ENCODE measurements around the gene BLOC1S1. TPM values are rescaled to one million over a fixed set of nuclear protein-coding genes. Genes with fewer than 3 reads are reported as not detected.

BLOC1S1 gene
- total and polyA plus RNA-seq, 3 donors from 2014 or later, result 108 to 145 (median 110) TPM

GRCh38 chr12:55704824-55705718, 10.8 kb upstream of the BLOC1S1 start:
- TF ChIP-seq, protein P1, sequence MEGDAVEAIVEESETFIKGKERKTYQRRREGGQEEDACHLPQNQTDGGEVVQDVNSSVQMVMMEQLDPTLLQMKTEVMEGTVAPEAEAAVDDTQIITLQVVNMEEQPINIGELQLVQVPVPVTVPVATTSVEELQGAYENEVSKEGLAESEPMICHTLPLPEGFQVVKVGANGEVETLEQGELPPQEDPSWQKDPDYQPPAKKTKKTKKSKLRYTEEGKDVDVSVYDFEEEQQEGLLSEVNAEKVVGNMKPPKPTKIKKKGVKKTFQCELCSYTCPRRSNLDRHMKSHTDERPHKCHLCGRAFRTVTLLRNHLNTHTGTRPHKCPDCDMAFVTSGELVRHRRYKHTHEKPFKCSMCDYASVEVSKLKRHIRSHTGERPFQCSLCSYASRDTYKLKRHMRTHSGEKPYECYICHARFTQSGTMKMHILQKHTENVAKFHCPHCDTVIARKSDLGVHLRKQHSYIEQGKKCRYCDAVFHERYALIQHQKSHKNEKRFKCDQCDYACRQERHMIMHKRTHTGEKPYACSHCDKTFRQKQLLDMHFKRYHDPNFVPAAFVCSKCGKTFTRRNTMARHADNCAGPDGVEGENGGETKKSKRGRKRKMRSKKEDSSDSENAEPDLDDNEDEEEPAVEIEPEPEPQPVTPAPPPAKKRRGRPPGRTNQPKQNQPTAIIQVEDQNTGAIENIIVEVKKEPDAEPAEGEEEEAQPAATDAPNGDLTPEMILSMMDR (IDR thresholded peaks at IDR 0.05), result no peak
- no peak for TF ChIP-seq POLR2A (IDR thresholded peaks at IDR 0.05)
- no peak for DNase-seq
- peaks cover 14% of the 10 kb centered on the region for H3K4me1 ChIP-seq
- WGBS, 2 donors, result 67 to 82% methylated on average over 9 of the region's 9 CpGs
- H3K4me3 ChIP-seq, result no peak overlapping the region
- no peaks in the 10 kb centered on the region for H3K27me3 ChIP-seq
- no peaks in the 10 kb centered on the region for H3K36me3 ChIP-seq (ENCODE audit: low read depth, missing control alignments)
- intact Hi-C loops (cut with DNase I; ENCODE audit: low total_unique reads), result no loop called here
- H3K9me3 ChIP-seq, result no peaks in the 10 kb centered on the region
- no peak overlapping the region for H3K27ac ChIP-seq

DNA sequence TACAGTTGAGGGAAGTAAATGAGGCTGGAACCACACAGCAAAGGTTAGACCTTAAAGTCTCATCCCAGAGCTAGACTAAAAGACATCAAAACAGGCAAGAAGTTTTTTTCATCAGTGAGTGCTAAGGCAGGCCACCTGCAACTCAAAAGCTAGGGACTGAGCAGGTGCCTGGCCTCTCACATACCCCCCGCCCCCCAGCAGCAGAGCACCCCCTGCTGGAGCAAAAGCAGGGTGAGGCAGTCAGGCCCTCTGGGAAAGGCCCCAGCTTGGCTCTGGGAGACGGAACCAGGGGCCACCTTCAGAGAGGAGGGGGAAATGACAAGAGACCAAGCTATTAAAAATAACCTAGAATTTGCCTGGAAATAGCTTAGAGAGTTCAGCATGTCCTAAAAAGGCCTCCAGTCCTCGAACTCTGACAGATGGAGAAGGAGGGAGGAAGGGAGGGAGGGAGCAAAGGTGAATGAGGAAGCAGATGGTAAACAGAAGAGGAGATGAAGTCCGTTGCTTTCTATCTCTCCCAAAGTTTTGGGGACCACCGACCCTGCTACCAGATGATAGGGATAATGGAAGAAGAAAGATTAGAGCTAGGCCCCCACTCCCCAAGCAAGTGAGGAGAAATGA, 10.0 kb upstream of the BLOC1S1 start:
- H3K36me3 ChIP-seq (ENCODE audit: low read depth, missing control alignments), result no peaks in the 10 kb centered on the region
- H3K4me1 ChIP-seq, result peaks cover 14% of the 10 kb centered on the region
- TF ChIP-seq, protein P1 (IDR thresholded peaks at IDR 0.05), result peak in 1 of 3 experiments; percentile 16
- no peak for TF ChIP-seq POLR2A (IDR thresholded peaks at IDR 0.05)
- no peak overlapping the region for H3K4me3 ChIP-seq
- intact Hi-C loops (cut with DNase I; ENCODE audit: low total_unique reads), result no loop called here
- WGBS, 2 donors, result 54 to 60% methylated on average over 5 of the region's 5 CpGs
- no peaks in the 10 kb centered on the region for H3K9me3 ChIP-seq
- no peaks in the 10 kb centered on the region for H3K27me3 ChIP-seq
- DNase-seq, result no peak
- H3K27ac ChIP-seq, result peak overlapping the region in 1 of 2 donors; percentile 24

DNA sequence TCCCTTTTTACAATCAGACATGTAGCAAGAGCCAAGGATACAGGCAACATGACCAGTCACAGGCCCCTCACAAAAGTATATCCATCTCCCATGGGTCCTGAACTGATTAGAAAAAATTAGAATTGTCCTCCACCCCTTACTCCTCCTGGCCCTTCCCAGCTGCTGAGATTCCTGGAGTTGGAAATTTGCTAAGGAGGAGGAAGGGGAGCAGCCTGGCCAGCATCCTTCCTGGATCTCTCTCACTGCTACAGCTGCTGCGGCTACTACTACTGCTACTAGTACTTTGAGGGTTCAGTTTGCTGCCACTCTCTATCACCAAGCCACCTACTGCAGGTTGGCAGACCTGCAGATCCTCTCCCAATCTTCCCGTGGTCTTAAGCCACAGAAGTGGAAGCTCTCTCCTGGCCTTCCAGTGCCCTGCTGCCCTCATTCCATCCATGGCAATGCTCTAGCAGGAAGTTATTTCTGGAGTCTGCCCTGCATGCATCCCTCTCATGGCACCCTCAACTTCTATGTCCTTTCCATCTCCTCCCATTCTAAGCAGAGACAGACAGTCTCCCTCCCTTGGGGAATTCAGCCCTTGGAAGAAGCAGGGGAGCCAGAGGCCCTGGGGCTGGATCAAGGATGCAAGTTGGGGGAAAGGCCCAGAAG, 9.2 kb upstream of the BLOC1S1 start:
- Histone ChIP-seq H3K4me1 (peaks cover 14% of the 10 kb centered on the region), H3K36me3 (ENCODE audit: low read depth, missing control alignments) (no peaks in the 10 kb centered on the region), H3K27ac (peak overlapping the region in 1 of 2 donors; percentile 24), H3K9me3 (no peaks in the 10 kb centered on the region), H3K27me3 (no peaks in the 10 kb centered on the region), H3K4me3 (peak overlapping the region; percentile 52 to 67)
- intact Hi-C loops (cut with DNase I; ENCODE audit: low total_unique reads), result no loop called here
- no peak for DNase-seq
- TF ChIP-seq, protein P1 (IDR thresholded peaks at IDR 0.05), result no peak
- 32 to 71% methylated on average over 2 of the region's 2 CpGs for WGBS, 2 donors

DNA sequence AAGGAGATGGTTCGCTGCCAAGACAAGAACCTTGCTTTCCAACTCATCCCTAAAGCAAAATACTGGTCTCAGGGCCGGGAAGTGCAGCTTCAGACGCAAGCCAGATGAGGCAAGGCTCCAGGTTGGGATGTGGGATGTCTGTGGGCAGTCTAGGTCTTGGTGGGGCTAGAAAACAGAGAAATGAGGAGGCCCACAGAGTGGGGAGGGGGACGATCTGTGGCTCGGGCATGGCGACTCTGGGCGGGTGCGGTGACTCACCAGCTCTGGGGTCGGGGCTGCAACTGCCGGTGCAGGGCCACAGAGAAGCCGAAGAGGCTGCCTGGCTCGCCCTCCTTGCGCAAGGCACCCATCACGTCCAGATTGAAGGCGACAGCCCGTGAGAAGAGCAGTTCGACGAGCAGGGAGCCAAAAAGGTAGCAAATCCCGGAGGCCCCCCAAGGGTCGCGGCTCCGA, 8.6 kb upstream of the BLOC1S1 start:
- 3 to 5% methylated on average over 10 to 19 of the region's 22 CpGs for WGBS, 2 donors
- no peak for TF ChIP-seq POLR2A (IDR thresholded peaks at IDR 0.05)
- TF ChIP-seq, protein P1 (IDR thresholded peaks at IDR 0.05), result no peak
- no peaks in the 10 kb centered on the region for H3K9me3 ChIP-seq
- no peak for DNase-seq
- peak overlapping the region in 1 of 2 donors; percentile 9 for H3K27ac ChIP-seq
- no peaks in the 10 kb centered on the region for H3K36me3 ChIP-seq (ENCODE audit: low read depth, missing control alignments)
- H3K4me3 ChIP-seq, result peak overlapping the region; percentile 52 to 67
- peaks cover 19% of the 10 kb centered on the region for H3K4me1 ChIP-seq
- intact Hi-C loops (cut with DNase I; ENCODE audit: low total_unique reads), result no loop called here
- no peaks in the 10 kb centered on the region for H3K27me3 ChIP-seq
